Endometrial microvascular endothelial cells (primary cell): ENCODE results near the gene FAM180A. TPM values are rescaled to one million over a fixed set of nuclear protein-coding genes. Genes with fewer than 3 reads are reported as not detected.
"Not testable (repeated sequence)": the region's sequence is repeated elsewhere in the genome, so short reads cannot be mapped to it uniquely, and the experiment has no call there.

Experiments
- in situ Hi-C: cut with HindIII; loops from 2 replicates; pipeline ENCODE4 v1.10.0; 2017; ENCODE audit warnings: low sequenced_read_pairs, low pct_unique_long_range_greater_than_20kb; ENCODE audit errors: inconsistent ontology term
- total RNA-seq: library from RNA; depleted of rRNA; stranded (reverse); fragments of >200 nt; gene quantifications from one replicate; pipeline ENCODE4 v1.2.3, GENCODE V29; 2015; ENCODE audit errors: inconsistent ontology term

The FAM180A gene
- not detected for total RNA-seq

DNA sequence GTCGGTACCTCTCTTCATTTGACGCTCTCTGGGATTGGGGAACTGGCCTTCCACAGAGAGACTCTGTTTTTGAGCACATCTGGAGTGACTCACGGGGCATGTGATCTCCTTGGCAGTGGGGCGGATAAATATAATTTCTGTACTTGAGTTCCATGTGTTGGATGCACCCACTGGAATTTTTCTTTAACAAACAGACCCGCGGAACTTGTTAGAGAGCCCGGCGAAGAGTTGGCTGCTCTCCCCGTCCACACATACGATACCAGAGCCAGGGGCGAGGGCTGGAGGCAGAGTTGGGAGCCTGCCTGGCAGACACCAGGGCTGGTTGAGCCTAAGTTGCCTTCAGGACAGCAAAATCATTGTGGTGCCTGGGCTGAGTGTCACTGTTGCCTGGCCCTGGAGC lies at the start of gene FAM180A:
Gene FAM180A, minus strand, starts transcription at position 44 of the 400 bp plus-strand sequence. CDS start 233 bp downstream, outside the sequence.
- in situ Hi-C loops = no loop called here

DNA sequence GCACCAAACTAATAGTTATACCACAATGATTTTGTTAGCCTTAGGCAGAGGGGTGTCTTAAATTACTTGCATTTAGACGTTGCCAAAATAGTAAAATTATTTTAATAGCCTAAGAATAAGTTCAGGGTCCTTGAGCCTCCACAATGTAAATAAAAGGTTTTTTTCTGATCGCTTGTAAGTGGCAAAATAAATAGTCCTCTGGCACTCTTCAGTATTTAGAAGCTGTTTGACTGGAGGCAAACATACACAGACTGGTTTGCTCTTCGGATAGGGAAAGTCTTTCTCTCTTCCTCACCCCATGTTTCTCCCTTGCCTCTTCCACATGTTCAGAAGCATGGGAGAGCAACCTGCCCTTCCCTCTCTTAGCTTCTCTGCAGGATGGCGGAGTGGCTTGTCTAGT lies 49.5 kb upstream of the FAM180A start:
- in situ Hi-C loops = no loop called here

GRCh38 chr7:135795846-135796570 lies 47.4 kb upstream of the FAM180A start:
- in situ Hi-C loops = no loop called here

DNA sequence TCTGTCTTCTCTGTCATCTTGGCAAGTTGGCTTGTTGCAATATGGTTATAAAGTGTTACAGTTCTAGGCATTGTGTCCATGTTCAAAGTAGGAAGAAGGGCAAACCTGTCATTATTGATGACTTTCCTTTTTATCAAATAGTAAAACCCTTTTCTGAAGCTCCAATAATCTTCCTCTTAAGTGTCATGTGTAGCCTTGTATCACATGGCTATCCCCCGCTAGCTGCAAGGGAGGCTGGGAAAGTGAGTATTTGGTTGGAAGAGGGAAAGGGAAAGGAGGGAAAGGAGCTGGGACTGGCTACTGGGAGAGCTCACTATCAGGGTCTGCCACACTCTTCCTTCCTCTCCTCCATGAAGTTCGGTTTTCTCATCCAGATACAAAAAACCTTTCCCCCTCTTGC lies 45.2 kb upstream of the FAM180A start:
- in situ Hi-C loops = no loop called here

- in situ Hi-C loops = no loop called here
These were observed 44.3 kb upstream of the FAM180A start for GRCh38 chr7:135792866-135793265.

- in situ Hi-C loops = no loop called here
These were observed 43.7 kb upstream of the FAM180A start for GRCh38 chr7:135792363-135792668.

DNA sequence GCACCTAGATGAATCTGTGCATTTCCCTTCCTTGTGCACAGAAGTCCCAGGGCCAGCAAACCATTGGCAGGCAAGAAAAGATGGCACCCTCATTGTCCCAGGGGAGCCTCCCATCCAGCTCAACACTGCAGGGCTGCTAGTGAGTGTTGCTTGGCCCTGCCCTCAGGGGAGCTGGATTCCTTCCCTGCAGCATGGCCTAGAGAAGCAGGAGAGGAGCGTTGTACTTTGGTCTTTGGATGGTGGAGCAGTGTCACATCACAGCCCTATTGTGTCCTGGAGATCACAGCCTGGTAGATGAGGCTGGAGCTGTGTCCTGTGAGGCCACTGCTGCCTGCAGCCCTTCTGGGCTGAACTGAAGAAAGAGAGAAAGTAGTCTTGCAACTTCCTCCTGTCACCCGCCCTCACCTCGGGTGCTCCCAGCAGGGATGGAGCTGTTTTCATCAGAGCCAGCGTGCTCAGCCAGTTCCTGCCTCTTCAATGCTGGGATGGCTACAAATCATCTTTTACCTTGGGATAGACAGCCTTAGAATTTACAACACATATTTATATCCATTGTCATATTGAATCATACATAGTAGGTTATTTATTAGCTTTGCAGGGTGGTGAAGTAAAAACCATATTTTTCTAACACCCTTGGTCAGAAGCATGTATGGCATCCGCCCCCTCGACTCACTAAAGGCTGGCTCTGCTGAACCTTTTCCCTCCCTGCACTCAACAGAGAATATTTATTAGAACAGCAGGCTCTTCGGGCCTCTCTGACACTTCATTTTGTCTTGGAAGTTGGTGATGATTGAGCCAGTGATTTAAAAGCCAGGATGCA lies 43.1 kb upstream of the FAM180A start:
- in situ Hi-C loops = no loop called here

GRCh38 chr7:135790371-135790977 lies 41.9 kb upstream of the FAM180A start:
- in situ Hi-C loops = no loop called here

- in situ Hi-C loops = no loop called here
These were observed 41.3 kb upstream of the FAM180A start for GRCh38 chr7:135789956-135790355.

DNA sequence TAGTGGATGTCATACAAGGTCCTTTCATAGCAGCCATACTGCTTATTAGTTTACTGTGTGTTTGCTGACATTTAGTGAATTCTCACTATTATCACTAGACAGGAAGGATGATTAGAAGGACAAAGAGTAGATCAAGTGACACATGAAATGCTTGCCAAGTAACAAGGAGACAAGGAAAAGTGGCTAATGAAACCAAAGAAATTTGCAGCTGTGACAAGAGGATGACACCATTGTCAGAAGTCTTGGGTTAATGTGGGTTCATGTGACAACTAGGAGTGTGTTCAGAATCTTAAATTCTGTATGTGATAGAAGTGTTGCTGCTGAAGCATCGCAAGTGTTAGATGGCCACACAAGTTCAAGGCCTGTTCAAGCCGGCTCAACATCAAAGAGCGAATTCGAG lies 40.8 kb upstream of the FAM180A start:
- in situ Hi-C loops = no loop called here

DNA sequence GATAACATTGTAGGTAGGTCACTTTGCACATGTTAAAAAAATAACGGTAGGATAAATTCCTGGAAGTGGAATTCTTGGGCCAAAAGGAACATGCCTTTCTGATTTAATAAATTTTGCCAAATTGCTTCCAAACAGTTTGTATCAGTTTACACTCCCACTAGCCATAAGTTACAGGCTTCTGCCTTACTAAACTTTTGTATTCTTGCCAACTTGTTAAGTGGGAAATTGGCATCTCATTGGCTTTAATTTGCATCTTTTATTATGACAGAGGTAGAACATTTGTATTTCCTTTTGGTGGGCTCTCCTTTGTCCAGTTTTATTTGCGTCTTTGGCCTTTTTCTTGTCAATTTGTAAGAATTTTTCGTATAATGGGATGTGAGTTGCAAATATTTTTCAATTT lies 38.3 kb upstream of the FAM180A start:
- in situ Hi-C loops = no loop called here

- in situ Hi-C loops = no loop called here
These were observed 36.5 kb upstream of the FAM180A start for GRCh38 chr7:135785065-135785464.

- in situ Hi-C loops = no loop called here
These were observed 35.4 kb upstream of the FAM180A start for GRCh38 chr7:135784013-135784412.

DNA sequence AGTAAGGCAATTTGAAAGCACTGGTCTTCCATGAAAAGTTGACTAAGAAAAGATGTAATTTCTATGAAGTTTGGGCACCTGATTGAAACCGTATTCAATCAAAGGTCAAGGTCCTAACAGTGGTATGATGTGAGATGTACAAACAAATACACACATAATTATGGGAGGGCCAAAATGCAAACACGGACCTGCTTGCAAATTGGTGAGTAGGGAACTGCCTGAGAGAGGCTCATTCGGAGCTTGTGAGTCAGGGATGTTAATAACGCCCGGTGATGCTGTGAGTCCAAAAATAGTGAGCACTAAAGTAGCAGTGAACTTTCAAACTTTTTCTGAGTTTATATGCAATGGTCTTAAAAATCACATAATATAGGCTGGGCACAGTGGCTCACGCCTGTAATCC lies 34.2 kb upstream of the FAM180A start:
- in situ Hi-C loops = no loop called here

DNA sequence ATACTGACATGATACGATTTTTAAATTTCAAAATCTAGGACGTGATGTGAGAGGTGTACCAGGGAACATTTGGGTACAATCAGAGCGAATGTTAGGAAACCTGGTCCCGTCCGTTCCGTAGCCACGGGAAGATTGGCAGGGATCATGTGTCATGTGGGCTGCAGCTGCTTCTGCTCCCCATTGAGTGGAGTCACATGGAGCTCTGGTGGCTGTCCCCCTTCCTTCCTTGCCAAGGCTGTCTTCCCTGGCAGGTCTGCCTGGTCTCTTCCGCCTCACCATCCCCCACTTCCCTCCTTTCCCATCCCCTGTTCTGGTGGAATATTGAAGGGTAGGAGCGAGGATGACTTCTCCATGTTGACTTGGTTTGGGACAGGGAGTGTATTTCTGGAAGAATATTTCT lies 33.8 kb upstream of the FAM180A start:
- in situ Hi-C loops = no loop called here

DNA sequence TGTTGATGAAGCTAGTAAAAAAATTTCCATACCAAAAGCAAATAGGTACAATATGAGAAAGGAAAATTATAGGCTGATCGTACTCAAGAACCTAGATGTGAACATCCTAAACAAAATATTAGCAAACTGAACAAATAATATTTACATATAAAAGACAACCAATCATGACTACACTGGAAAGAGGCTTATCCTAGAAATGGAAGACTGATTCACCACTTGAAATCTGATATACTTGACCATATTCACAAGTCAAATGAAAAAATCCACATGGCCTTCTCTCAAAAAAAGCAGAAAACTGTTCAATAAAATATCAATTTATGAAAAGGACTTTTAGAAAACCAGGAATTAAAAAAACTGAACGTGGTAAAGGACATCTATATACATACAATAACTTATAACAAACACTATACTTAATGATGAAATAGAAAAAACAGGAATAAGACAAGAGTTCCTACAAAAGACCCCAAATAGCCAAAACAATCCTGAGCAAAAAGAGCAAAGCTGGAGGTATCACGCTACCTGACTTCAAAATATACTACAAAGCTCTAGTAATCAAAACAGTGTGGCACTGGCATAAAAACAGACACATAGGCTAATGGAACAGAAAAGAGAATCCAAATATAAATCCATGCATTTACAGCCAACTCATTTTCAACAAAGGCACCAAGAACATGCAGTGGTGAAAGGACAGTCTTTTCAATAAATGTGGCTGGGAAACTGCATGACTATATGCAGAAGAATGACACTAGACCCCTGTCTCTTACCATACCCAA lies 29.2 kb upstream of the FAM180A start:
- in situ Hi-C loops = no loop called here

DNA sequence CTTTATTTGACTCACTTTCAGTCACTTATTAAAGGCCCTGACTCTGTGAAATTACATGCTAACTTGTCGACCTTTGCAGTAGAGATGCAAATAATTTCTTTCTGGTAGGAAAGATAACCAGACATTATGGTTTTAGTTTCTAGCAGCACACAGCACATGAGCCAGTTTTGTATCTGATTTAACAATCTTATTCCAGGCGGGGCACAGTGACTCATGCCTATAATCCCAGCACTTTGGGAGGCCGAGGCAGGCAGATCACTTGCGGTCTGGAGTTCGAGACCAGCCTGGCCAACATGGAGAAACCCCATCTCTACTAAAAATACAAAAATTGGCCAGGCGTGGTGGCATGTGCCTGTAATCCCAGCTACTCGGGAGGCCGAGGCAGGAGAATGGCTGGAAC lies 27.3 kb upstream of the FAM180A start:
- in situ Hi-C loops = not testable (repeated sequence)

GRCh38 chr7:135775230-135775629 lies 26.6 kb upstream of the FAM180A start:
- in situ Hi-C loops = no loop called here

- in situ Hi-C loops = no loop called here
These were observed 25.7 kb upstream of the FAM180A start for GRCh38 chr7:135774284-135774683.
